Frontal cortex (tissue), 1 donor: Measurements from ENCODE around the gene PKDREJ. TPM values are rescaled to one million over a fixed set of nuclear protein-coding genes. Genes with fewer than 3 reads are reported as not detected.

Experiments
- total RNA-seq: library from RNA; depleted of rRNA; stranded (reverse); fragments of >200 nt; gene quantifications from one replicate; pipeline ENCODE4 v1.2.3, GENCODE V29; 2014

Gene PKDREJ
- total RNA-seq, 1 donor from 2014 or later: under 0.01 TPM

Other genes starting within 250 kb of the PKDREJ start
- 4.9 TPM for gene PPARA, start 112.8 kb downstream of the PKDREJ start, total RNA-seq
- gene CDPF1, start 13.1 kb downstream of the PKDREJ start, total RNA-seq: 9.0 TPM
- gene TTC38, start 4.7 kb upstream of the PKDREJ start, total RNA-seq: 6.5 TPM
- gene GTSE1, start 33.5 kb upstream of the PKDREJ start, total RNA-seq: 1.6 TPM
- 17.5 TPM for gene TRMU, start 72.4 kb upstream of the PKDREJ start, total RNA-seq